ENCODE data around the gene LAPTM4A. TPM values are rescaled to one million over a fixed set of nuclear protein-coding genes. Genes with fewer than 3 reads are reported as not detected.

LAPTM4A gene
- total and polyA plus RNA-seq, 10 of the 15 experiments (the other 5 are each of a cell fraction or from before 2014, with no cell fraction given): 17.8 to 107 (median 45.8) TPM

DNA sequence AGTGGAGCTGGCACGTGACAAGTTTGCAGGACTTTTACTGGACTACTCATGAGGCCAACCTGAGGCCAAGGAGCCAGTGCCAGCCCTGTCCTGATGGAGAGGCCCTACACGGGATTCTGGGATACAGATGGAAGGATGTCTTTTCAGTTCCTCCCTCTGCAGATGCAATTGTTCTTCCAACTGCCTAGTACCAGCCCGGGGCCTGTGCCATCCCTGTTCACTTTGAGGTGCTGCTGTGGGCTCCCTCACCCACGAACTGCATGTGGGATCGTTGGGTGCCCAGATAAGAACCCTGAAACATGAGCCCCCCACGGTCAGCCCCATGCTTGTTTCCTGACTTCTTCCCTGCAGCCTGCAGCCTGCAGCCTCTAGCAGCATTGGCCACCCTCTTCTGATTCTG is 25.3 kb upstream of the LAPTM4A start:
- no peak overlapping the region for H3K9ac ChIP-seq (ENCODE audit: control insufficient read depth, insufficient read depth, low read length)

More for the DNA sequence above, 25.3 kb upstream of the LAPTM4A start:
- H3K9me3 ChIP-seq (replicated peaks; ENCODE audit: control insufficient read depth, insufficient read depth, low read length): no peaks in the 10 kb centered on the region
- H2AFZ ChIP-seq (ENCODE audit: control insufficient read depth, low read depth, low read length): no peak overlapping the region
- ATAC-seq: no peak
- ChIA-PET POLR2A (no interaction called here), RAD21 (ENCODE audit: unreplicated experiment) (interaction anchor here (1.2 to 2.4 kb wide), 2 partner anchors 11 to 61 kb away, joined by 3 to 14 read pairs; no protein-coding TSS in a partner anchor), SMC1A (ENCODE audit: uncharacterized antibody, unreplicated experiment) (no interaction called here), CTCF (interaction anchor here (1.2 to 3.9 kb wide), 3 partner anchors 61 to 335 kb away, joined by 3 to 26 read pairs (median 5); no protein-coding TSS in a partner anchor)
- H3K4me1 ChIP-seq (ENCODE audit: control insufficient read depth, insufficient read depth, low read length): no peaks in the 10 kb centered on the region
- no peak overlapping the region for H3K4me2 ChIP-seq (ENCODE audit: control insufficient read depth, insufficient read depth)
- no peaks in the 10 kb centered on the region; a peak in 2 of 4 replicates for H3K27me3 ChIP-seq (replicated peaks in 1 of 2; ENCODE audit: control insufficient read depth in 2 of 2, insufficient read depth in 2 of 2, low read length in 1 of 2)
- no peak for FAIRE-seq
- no peaks in the 10 kb centered on the region for H3K79me2 ChIP-seq (ENCODE audit: control insufficient read depth, insufficient read depth, low read length)
- intact Hi-C loops (cut with micrococcal nuclease; ENCODE audit: unreplicated experiment) (no loop called here), in situ Hi-C loops (cut with MboI) (no loop called here)
- no TSS peak for BruUV-seq (replicated peaks)
- TF ChIP-seq MYC (IDR thresholded peaks at IDR 0.05; ENCODE audit: insufficient read depth, insufficient read length, insufficient replicate concordance, low read length, severe bottlenecking) (no peak), MTA2 (IDR thresholded peaks at IDR 0.05; ENCODE audit: low read depth) (no peak), ZNF384 (IDR thresholded peaks at IDR 0.05; ENCODE audit: borderline replicate concordance, low read depth, low read length) (no peak), MYB (IDR thresholded peaks at IDR 0.05; ENCODE audit: borderline replicate concordance, low read depth, low read length) (no peak), NFYB (IDR thresholded peaks at IDR 0.05; ENCODE audit: insufficient read depth, low read depth, low read length) (no peak)
- TF ChIP-seq, protein P1, sequence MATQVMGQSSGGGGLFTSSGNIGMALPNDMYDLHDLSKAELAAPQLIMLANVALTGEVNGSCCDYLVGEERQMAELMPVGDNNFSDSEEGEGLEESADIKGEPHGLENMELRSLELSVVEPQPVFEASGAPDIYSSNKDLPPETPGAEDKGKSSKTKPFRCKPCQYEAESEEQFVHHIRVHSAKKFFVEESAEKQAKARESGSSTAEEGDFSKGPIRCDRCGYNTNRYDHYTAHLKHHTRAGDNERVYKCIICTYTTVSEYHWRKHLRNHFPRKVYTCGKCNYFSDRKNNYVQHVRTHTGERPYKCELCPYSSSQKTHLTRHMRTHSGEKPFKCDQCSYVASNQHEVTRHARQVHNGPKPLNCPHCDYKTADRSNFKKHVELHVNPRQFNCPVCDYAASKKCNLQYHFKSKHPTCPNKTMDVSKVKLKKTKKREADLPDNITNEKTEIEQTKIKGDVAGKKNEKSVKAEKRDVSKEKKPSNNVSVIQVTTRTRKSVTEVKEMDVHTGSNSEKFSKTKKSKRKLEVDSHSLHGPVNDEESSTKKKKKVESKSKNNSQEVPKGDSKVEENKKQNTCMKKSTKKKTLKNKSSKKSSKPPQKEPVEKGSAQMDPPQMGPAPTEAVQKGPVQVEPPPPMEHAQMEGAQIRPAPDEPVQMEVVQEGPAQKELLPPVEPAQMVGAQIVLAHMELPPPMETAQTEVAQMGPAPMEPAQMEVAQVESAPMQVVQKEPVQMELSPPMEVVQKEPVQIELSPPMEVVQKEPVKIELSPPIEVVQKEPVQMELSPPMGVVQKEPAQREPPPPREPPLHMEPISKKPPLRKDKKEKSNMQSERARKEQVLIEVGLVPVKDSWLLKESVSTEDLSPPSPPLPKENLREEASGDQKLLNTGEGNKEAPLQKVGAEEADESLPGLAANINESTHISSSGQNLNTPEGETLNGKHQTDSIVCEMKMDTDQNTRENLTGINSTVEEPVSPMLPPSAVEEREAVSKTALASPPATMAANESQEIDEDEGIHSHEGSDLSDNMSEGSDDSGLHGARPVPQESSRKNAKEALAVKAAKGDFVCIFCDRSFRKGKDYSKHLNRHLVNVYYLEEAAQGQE (IDR thresholded peaks at IDR 0.05; ENCODE audit: low read depth, low read length): no peak
- TF ChIP-seq, protein P2, sequence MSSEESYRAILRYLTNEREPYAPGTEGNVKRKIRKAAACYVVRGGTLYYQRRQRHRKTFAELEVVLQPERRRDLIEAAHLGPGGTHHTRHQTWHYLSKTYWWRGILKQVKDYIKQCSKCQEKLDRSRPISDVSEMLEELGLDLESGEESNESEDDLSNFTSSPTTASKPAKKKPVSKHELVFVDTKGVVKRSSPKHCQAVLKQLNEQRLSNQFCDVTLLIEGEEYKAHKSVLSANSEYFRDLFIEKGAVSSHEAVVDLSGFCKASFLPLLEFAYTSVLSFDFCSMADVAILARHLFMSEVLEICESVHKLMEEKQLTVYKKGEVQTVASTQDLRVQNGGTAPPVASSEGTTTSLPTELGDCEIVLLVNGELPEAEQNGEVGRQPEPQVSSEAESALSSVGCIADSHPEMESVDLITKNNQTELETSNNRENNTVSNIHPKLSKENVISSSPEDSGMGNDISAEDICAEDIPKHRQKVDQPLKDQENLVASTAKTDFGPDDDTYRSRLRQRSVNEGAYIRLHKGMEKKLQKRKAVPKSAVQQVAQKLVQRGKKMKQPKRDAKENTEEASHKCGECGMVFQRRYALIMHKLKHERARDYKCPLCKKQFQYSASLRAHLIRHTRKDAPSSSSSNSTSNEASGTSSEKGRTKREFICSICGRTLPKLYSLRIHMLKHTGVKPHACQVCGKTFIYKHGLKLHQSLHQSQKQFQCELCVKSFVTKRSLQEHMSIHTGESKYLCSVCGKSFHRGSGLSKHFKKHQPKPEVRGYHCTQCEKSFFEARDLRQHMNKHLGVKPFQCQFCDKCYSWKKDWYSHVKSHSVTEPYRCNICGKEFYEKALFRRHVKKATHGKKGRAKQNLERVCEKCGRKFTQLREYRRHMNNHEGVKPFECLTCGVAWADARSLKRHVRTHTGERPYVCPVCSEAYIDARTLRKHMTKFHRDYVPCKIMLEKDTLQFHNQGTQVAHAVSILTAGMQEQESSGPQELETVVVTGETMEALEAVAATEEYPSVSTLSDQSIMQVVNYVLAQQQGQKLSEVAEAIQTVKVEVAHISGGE (CRISPR knock-in tag; IDR thresholded peaks at IDR 0.05): no peak
- H3K27ac ChIP-seq (ENCODE audit: control insufficient read depth, insufficient read depth): no peak overlapping the region
- H3K36me3 ChIP-seq (ENCODE audit: control insufficient read depth in 2 of 2, insufficient read depth in 2 of 2, low read length in 1 of 2): no peaks in the 10 kb centered on the region
- H4K20me1 ChIP-seq (ENCODE audit: control insufficient read depth, insufficient read depth): no peaks in the 10 kb centered on the region
- 28% methylated on average over 6 of the region's 6 CpGs for WGBS (ENCODE audit: insufficient coverage, insufficient replicate concordance, low lambda C conversion rate, missing lambda C conversion rate)
- H3K4me3 ChIP-seq: no peak overlapping the region
- no peak for DNase-seq (ENCODE audit: low read depth, low spot score)
